GM18498 (cell line): ENCODE results near the gene ALOXE3.
A peak's percentile ranks its signal among the peaks of the same experiment; 100 is the strongest.
"Not testable (repeated sequence)": the region's sequence is repeated elsewhere in the genome, so short reads cannot be mapped to it uniquely, and the experiment has no call there.

ENCODE experiments used
- ATAC-seq: cut with Tn5 transposase; IDR thresholded peaks from one replicate; pipeline ENCODE4 v1.9.1; 2021; ENCODE audit warnings: mild to moderate bottlenecking, moderate library complexity; ENCODE audit not compliant: unreplicated experiment

The ALOXE3 gene

GRCh38 chr17:8073627-8074484 is 44.5 kb downstream of the ALOXE3 start:
- peak; percentile 53 for ATAC-seq

DNA sequence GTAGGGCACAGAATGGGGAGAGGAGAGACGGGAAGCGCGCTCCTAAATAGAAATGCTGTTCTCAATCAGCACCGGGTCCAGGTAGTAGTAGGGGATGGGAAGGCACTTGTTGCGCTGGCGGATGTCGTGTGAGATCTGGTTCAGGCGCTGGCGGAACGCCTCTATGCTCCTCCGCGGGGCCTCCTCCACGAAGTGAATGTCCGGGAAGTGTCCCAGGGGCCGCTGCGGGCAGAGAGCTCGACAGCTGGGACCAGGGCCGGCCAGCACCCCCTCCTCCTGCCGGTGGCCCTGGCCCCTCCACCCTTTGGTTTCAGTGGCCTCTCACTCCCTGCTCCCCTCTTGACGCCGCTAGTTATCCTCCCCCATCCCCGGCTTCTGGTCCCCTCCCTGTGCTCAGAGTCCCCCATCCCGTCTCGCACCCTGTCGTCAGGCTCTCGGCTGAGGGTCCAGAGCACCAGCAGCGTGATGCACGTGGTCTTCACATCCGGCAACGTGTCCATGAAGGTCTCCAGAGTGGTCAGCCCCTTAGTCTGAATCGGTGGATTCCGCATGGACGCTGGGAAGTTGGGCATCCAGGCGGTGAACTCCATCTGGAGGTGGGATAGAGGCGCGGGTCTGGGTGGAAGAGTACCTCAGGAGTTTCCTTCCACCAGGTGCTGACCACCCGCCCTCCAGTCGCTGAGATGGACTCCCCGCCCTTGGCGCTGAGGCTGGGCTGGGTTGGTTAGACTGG is 45.4 kb downstream of the ALOXE3 start:
- ATAC-seq = no peak

DNA sequence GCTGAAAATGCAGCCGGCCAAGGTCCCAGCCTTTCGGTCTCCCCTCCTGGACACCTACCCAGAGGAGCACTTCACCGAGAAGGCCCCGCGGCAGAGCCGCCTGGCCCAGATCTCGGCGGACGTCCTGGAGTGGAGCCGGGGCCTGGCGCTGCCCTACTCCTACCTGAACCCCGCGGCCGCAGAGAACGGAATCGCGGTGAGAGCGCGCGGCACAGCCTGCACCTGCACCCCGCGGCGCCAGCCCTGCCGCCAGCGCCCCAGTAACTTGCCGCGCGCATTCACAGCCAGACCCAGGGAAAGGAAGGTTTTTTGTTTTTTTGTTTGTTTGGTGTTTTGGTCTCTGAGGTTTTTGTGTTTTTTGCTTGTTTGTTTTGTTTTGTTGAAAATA is 46.0 kb downstream of the ALOXE3 start:
- ATAC-seq = no peak

DNA sequence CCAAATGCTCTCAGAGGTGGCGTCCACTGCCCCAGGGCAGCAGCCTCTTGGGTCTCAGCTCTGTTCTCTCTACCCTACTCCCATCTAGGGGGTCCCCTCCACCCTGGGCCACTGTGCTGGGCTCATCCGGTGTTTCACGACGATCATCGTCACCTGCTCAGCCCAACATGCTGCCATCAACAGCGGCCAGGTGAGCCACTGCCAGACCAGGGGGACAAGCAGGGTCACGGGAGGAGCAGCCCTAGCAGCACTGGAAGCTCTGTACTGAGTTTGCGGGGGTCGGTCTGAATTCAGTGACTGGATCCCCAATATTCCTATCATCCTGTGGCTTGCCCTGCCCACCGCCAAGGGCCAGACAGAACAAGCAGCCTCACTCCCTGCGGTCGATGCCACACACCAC is 46.8 kb downstream of the ALOXE3 start:
- no peak for ATAC-seq

DNA sequence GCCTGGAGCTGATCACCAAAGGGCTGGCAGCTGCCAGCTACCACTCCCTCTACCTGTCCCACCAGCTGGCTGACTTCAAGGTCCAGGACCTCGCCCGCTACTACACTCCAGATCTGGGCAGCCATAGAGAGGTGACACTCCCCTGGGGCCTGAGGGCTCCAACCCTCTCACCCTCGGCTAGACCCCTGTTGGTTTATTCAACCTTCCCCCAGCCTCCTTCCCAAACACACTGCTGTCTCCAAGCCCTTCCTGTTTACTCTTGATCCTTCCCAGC is 48.8 kb downstream of the ALOXE3 start:
- no peak for ATAC-seq

DNA sequence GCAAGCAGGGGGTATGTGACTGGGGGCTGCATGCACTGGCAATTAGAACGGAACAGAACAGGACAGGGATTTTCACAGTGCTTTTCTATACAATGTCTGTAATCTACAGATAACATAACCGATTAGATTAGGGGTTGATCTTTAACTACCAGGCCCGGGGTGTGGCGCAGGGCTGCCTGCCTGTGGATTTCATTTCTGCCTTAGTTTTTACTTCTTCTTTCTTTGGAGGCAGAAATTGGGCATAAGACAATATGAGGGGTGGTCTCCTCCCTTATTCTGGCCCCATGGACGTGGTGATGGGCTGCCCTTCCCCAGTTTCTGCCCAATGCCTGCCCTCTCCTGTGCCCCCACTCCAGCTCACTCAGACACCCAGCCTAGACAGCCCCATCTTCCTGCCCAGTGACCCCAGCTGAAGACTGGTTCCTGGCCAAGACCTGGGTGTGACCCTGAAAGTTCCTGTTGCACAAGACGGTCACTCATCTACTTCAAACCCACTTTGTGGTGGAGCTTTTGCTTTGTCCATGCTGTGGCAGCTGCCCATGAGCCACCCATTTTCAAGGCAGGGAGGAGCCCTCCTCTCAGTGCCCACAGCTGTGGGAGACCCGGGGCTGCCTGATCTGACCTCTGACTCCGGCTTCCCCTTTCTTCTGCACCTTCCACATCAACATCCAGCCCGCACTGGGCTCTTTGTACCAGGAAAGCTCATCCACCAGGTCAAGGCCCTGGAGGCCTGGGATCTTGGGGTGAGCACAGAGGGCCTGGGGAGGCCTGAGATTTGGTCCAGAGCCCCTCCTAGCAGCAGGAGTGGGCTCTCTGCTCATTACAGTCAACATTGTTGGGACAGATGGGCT is 49.4 kb downstream of the ALOXE3 start:
- no peak for ATAC-seq

DNA sequence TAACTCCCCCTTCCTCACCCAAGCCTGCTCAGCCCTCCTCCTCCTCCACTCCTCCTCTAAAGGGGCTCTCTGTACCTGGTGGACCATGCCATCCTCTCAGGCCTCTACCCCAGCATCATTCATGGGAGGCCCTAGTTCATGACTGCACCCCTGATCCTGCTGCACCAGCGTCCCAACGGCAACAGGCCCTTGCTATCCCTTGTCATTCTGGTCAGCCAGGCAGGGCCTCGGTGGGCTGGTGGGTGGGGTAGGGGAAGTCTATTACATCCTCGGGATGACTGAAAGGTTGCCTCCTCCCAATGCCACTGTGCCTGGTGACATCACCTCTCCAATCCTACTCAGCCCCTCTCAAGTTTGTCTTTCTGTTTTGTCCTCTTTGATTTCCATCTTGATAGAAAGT is 50.5 kb downstream of the ALOXE3 start:
- no peak for ATAC-seq

- ATAC-seq = no peak
These were observed 51.2 kb downstream of the ALOXE3 start for GRCh38 chr17:8066841-8067775.

DNA sequence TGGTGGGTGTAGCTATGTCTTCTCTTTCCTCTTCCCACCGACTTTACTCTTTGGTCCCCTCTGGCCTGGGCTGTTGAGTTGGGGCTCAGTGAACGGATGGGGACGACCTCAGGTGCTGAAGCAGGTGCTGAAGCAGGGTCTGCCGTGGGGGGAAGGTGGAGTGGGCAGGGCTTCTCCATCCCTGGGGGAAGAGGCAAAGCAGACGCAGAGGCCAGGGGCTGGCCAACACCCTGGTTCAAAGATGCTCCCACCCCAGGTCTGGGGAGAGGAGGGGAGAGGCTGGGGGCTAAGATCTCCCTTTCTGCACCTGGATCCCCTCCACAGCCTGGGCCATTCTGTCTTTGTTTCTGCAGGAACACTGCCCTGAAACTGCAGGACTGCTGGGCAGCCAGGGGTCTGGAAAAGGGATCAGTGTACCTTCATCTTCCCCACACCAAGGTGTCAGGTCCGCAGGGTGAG is 53.7 kb downstream of the ALOXE3 start:
- no peak for ATAC-seq

DNA sequence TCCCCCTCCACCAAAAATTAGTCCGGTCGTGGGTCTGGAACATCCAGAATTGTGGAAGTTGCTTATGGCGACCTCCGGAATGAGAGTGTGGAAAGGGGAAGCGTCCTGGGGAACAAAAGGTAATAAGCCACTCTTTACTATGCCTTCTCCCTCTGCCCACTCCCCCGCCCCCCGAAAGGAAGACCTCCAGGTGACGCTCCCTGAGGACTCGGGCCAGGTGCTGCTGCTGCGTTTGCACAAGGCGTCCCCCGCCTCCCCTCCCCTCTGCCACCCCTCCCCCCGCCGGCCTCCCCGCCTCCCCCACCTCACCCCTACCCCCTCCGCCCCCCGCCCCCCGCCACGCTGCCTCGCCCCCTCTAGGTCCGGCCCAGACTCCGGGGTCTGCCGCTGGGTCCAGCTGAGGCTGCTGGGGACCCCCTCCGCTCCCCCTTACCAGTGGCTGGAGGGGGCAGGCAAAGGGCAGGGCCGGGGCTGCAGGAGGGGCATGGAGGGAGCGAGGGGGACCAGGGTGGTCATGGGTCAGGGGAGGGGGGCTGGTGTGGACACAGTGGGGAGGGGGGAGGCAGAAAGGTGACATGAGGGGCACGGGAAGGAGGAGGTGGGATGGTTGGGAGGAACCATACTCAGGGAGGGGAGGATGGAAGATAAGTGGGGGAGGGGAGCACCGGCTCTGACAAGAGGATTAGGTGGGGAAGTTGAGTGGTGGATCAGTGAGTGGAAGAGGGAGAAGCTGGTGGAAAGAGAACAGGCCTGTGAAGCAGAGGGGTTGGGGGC is 54.4 kb downstream of the ALOXE3 start:
- ATAC-seq = no peak

DNA sequence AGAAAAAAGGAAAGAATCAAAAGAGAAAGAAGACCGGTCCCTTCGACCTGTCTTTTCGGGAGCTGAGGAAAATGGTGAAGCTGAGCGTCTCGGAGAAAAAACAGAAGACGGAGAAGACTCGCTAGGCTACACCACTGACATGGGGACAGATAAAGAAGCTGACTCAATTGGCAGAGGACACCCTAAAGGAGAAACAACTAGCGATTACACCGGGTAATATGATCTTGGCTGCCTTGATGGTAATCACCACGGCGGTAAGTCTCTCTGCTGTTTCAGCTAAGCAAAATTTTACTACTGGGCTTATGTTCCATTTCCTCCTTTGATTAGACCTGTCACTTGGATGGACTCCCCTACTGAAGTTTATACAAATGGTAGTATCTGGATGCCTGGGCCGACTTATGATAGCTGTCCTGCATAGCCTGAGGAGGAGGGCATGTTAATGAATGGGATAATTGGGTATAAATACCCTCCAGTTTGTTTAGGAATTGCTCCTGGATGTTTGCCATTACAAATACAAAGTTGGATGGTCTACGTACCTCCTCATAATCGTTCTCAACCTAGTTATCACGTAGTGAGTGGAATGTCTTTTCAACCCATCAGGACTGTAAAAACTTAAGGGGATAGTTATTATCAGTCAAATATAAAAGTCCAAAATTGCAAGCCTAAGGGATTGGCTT is 55.4 kb downstream of the ALOXE3 start:
- no peak for ATAC-seq

- no peak for ATAC-seq
These were observed 55.9 kb downstream of the ALOXE3 start for GRCh38 chr17:8062435-8062806.

- not testable (repeated sequence) for ATAC-seq
These were observed 56.5 kb downstream of the ALOXE3 start for GRCh38 chr17:8061851-8062250.

DNA sequence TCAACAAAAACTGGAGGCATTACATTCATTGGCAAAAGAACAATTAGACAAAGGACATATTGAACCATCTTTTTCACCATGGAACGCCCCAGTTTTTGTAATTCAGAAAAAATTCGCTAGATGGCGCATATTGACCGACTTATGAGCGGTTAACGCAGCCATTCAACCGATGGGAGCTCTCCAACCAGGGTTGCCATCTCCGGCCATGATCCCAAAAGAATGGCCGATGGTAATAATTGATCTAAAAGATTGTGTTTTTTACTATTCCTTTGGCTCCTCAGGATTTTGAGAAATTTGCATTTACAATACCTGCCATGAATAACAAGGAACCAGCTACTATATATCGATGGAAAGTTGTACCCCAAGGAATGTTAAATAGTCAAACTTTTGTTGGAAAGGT is 58.0 kb downstream of the ALOXE3 start:
- ATAC-seq = no peak

DNA sequence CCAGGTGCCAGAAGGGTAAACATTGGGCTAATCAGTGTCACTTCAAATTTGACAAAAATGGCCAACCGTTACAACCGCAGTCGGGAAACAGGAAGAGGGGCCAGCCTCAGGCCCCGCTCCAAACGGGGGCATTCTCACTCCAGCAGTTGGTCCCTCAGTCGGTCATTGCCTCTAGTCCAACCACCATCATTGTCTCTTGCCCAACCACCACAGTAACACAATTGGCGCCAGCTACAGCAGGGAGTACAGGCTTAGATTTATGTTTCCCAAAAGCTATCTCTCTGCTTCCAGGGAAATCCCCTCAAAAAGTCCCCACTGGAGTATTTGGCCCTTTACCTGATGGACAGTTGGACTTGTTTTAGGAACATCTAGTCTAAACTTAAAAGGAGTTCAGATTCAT is 59.2 kb downstream of the ALOXE3 start:
- ATAC-seq = no peak

DNA sequence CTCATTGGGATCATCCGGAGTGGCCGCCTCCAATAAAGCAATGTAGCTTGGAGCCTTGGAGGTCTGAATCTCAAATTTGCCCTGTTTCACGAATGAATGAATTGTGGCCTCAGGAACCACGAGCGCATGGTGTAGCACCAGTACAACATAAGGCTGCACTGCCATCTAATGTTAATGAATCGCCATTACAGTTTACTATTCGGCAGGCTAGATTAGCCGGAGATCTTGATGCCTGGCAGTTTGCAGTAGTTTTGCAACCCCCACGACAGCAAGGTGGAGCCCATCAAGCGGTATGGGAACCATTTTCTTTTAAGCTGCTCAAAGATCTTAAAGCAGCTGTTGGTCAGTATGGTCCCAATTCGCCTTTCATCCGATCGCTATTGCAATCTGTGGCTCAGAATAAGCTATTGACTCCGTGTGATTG is 60.6 kb downstream of the ALOXE3 start:
- ATAC-seq = no peak

GRCh38 chr17:8056976-8057625 is 61.2 kb downstream of the ALOXE3 start:
- ATAC-seq = no peak

GRCh38 chr17:8056232-8056975 is 61.9 kb downstream of the ALOXE3 start:
- peak; percentile 63 for ATAC-seq
